NOMO-1 treated with DMSO at 0.1 percent for 48 hours (cell line): ENCODE data around the gene EFCAB14.
"Not testable (repeated sequence)": the region's sequence is repeated elsewhere in the genome, so short reads cannot be mapped to it uniquely, and the experiment has no call there.

ENCODE experiments used
- DNase-seq: peaks from one replicate; lab custom pipeline; 2025; ENCODE audit not compliant: unreplicated experiment; lab: John Stamatoyannopoulos, UW

The EFCAB14 gene

GRCh38 chr1:46723901-46724300 is 5.0 kb upstream of the EFCAB14 start:
- no peak for DNase-seq

- no peak for DNase-seq
These were observed 2.8 kb upstream of the EFCAB14 start for GRCh38 chr1:46721686-46722205.

GRCh38 chr1:46721204-46721603 is 2.3 kb upstream of the EFCAB14 start:
- DNase-seq: no peak

- DNase-seq: not testable (repeated sequence)
These were observed 1.4 kb upstream of the EFCAB14 start for GRCh38 chr1:46720319-46720718.

GRCh38 chr1:46719689-46720088 is 775 bp upstream of the EFCAB14 start:
- no peak for DNase-seq

- no peak for DNase-seq
These were observed 581 bp downstream of the EFCAB14 start for GRCh38 chr1:46718340-46718726.

GRCh38 chr1:46717654-46718053 is 1.3 kb downstream of the EFCAB14 start:
- no peak for DNase-seq

- no peak for DNase-seq
These were observed 3.9 kb downstream of the EFCAB14 start for GRCh38 chr1:46714976-46715375.

GRCh38 chr1:46708121-46708520 is 10.8 kb downstream of the EFCAB14 start:
- no peak for DNase-seq

- no peak for DNase-seq
These were observed 13.5 kb downstream of the EFCAB14 start for GRCh38 chr1:46705408-46705807.

GRCh38 chr1:46703927-46704641 is 14.8 kb downstream of the EFCAB14 start:
- no peak for DNase-seq

GRCh38 chr1:46699666-46700065 is 19.2 kb downstream of the EFCAB14 start:
- DNase-seq: peak; percentile 90

- no peak for DNase-seq
These were observed 21.9 kb downstream of the EFCAB14 start for GRCh38 chr1:46697053-46697452.

- not testable (repeated sequence) for DNase-seq
These were observed 24.2 kb downstream of the EFCAB14 start for GRCh38 chr1:46694676-46695075.

GRCh38 chr1:46692811-46693770 is 25.8 kb downstream of the EFCAB14 start:
- DNase-seq: no peak

GRCh38 chr1:46691997-46692790 is 26.7 kb downstream of the EFCAB14 start:
- no peak for DNase-seq

- no peak for DNase-seq
These were observed 27.9 kb downstream of the EFCAB14 start for GRCh38 chr1:46690931-46691421.

- no peak for DNase-seq
These were observed 29.0 kb downstream of the EFCAB14 start for GRCh38 chr1:46689897-46690296.

- no peak for DNase-seq
These were observed 29.6 kb downstream of the EFCAB14 start for GRCh38 chr1:46689356-46689755.

GRCh38 chr1:46687921-46688509 is 30.9 kb downstream of the EFCAB14 start:
- DNase-seq: no peak
